Endothelial cell (in vitro differentiated cells): ENCODE data around the gene PRPF40A. TPM values are rescaled to one million over a fixed set of nuclear protein-coding genes. Genes with fewer than 3 reads are reported as not detected.

Experiments
- DNase-seq: peaks from one replicate; pipeline ENCODE4 v3.0.0; 2021; ENCODE audit warnings: low spot score
- H3K27ac Mint-ChIP-seq: one replicate; pipeline ENCODE4 v1.8.0; 2021; ENCODE audit warnings: mixed read lengths, inconsistent platforms; ENCODE audit not compliant: unreplicated experiment
- H3K27me3 Mint-ChIP-seq: one replicate; pipeline ENCODE4 v1.8.0; 2021; ENCODE audit warnings: mild to moderate bottlenecking, moderate library complexity, mixed read lengths, inconsistent platforms; ENCODE audit not compliant: unreplicated experiment
- H3K36me3 Mint-ChIP-seq: one replicate; pipeline ENCODE4 v1.8.0; 2021; ENCODE audit warnings: mild to moderate bottlenecking, low read depth, mixed read lengths, inconsistent platforms; ENCODE audit not compliant: unreplicated experiment
- H3K4me1 Mint-ChIP-seq: one replicate; pipeline ENCODE4 v1.8.0; 2021; ENCODE audit warnings: mild to moderate bottlenecking, mixed read lengths, inconsistent platforms; ENCODE audit not compliant: unreplicated experiment
- H3K4me3 Mint-ChIP-seq: one replicate; pipeline ENCODE4 v1.8.0; 2021; ENCODE audit warnings: mild to moderate bottlenecking, mixed read lengths, inconsistent platforms; ENCODE audit not compliant: unreplicated experiment
- H3K9me3 Mint-ChIP-seq: one replicate; pipeline ENCODE4 v1.8.0; 2021; ENCODE audit warnings: mixed read lengths, inconsistent platforms; ENCODE audit not compliant: unreplicated experiment
- total RNA-seq: library from RNA; stranded (reverse); fragmentation: NEBNext Ultra II Directional; extraction: Animal tissue kit (Norgen Biotek cat#: 25700); gene quantifications from one replicate; pipeline ENCODE4 v1.2.1, GENCODE V29; 2021; ENCODE audit not compliant: unreplicated experiment
- TF ChIP-seq, protein P1 (sequence below): fragments of 200-600 bp; sonication (generic); IDR thresholded peaks from one replicate; pipeline ENCODE4 v1.5.0; 2021; ENCODE audit warnings: antibody characterized with exemption; ENCODE audit not compliant: unreplicated experiment

The PRPF40A gene
- total RNA-seq, 1 donor from 2014 or later: 128 TPM

DNA sequence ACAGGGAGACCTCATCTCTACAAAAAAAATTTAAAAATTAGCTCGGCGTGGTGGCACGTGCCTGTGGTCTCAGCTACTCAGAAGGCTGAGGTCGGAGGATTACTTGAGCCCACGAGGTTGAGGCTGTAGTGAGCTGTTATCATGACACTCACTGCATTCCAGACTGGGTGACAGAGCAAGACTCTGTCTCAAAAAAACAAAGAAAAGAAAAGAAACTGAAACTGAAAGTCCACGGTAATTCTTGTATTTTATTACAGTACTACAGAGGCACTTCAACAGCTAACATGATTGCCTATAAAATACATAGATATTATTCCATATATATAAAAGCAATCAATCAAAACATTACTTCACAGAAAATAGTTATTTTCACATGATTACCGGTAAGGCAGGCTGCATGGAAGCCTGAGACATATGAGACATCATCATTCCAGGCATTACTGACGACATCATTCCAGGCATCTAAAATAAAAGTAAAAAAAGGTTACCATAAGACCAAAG is 23.1 kb downstream of the PRPF40A start:
- H3K4me1 Mint-ChIP-seq: no peaks in the 10 kb centered on the region
- TF ChIP-seq, protein P1, sequence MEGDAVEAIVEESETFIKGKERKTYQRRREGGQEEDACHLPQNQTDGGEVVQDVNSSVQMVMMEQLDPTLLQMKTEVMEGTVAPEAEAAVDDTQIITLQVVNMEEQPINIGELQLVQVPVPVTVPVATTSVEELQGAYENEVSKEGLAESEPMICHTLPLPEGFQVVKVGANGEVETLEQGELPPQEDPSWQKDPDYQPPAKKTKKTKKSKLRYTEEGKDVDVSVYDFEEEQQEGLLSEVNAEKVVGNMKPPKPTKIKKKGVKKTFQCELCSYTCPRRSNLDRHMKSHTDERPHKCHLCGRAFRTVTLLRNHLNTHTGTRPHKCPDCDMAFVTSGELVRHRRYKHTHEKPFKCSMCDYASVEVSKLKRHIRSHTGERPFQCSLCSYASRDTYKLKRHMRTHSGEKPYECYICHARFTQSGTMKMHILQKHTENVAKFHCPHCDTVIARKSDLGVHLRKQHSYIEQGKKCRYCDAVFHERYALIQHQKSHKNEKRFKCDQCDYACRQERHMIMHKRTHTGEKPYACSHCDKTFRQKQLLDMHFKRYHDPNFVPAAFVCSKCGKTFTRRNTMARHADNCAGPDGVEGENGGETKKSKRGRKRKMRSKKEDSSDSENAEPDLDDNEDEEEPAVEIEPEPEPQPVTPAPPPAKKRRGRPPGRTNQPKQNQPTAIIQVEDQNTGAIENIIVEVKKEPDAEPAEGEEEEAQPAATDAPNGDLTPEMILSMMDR: no peak
- peaks cover 3% of the 10 kb centered on the region for H3K36me3 Mint-ChIP-seq
- no peaks in the 10 kb centered on the region for H3K9me3 Mint-ChIP-seq
- H3K4me3 Mint-ChIP-seq: no peak overlapping the region
- H3K27ac Mint-ChIP-seq: no peak overlapping the region
- no peak for DNase-seq
- H3K27me3 Mint-ChIP-seq: no peaks in the 10 kb centered on the region

- Mint-ChIP-seq H3K27me3 (no peaks in the 10 kb centered on the region), H3K4me3 (no peak overlapping the region), H3K9me3 (no peaks in the 10 kb centered on the region), H3K4me1 (no peaks in the 10 kb centered on the region), H3K27ac (no peak overlapping the region), H3K36me3 (peaks cover 3% of the 10 kb centered on the region)
- TF ChIP-seq, protein P1: no peak
- DNase-seq: no peak
Measured at GRCh38 chr2:152693033-152693432, 24.2 kb downstream of the PRPF40A start.

- H3K9me3 Mint-ChIP-seq: no peaks in the 10 kb centered on the region
- no peak for DNase-seq
- H3K4me1 Mint-ChIP-seq: no peaks in the 10 kb centered on the region
- no peaks in the 10 kb centered on the region for H3K27me3 Mint-ChIP-seq
- H3K27ac Mint-ChIP-seq: no peak overlapping the region
- TF ChIP-seq, protein P1: no peak
- H3K4me3 Mint-ChIP-seq: no peak overlapping the region
- H3K36me3 Mint-ChIP-seq: peaks cover 3% of the 10 kb centered on the region
Measured at GRCh38 chr2:152686321-152686720, 30.9 kb downstream of the PRPF40A start.

DNA sequence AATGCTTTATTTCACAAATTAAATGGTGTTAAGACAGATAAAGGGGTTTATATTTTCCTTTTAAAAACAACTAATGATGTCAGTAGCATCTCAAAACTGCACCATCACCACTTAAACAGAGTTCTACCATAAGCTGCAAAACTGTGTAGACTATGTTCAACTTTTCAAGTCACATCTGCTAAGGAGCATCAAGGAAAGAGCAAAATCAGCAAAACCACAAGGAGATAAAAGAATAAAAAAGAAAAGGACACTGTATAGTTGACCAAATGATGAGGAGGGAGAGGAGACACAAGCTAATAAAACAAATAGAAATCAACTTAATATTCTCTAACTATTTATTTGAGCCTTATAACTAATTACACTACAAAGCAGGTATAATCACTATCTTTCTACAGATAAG is 33.9 kb downstream of the PRPF40A start:
- H3K27ac Mint-ChIP-seq: no peak overlapping the region
- no peaks in the 10 kb centered on the region for H3K9me3 Mint-ChIP-seq
- TF ChIP-seq, protein P1: no peak
- H3K4me3 Mint-ChIP-seq: no peak overlapping the region
- peaks cover 13% of the 10 kb centered on the region for H3K36me3 Mint-ChIP-seq
- H3K4me1 Mint-ChIP-seq: no peaks in the 10 kb centered on the region
- DNase-seq: no peak
- no peaks in the 10 kb centered on the region for H3K27me3 Mint-ChIP-seq

GRCh38 chr2:152682663-152683062 is 34.6 kb downstream of the PRPF40A start:
- Mint-ChIP-seq H3K36me3 (peaks cover 13% of the 10 kb centered on the region), H3K27me3 (no peaks in the 10 kb centered on the region), H3K4me3 (no peak overlapping the region), H3K9me3 (no peaks in the 10 kb centered on the region), H3K27ac (peak overlapping the region; percentile 44), H3K4me1 (no peaks in the 10 kb centered on the region)
- TF ChIP-seq, protein P1: no peak
- DNase-seq: no peak
